Endothelial cell (in vitro differentiated cells): Measurements from ENCODE around the gene TMEM174. TPM values are rescaled to one million over a fixed set of nuclear protein-coding genes. Genes with fewer than 3 reads are reported as not detected.

Experiments
- DNase-seq: peaks from one replicate; pipeline ENCODE4 v3.0.0; 2021; ENCODE audit warnings: low spot score
- H3K27ac Mint-ChIP-seq: one replicate; pipeline ENCODE4 v1.8.0; 2021; ENCODE audit warnings: mixed read lengths, inconsistent platforms; ENCODE audit not compliant: unreplicated experiment
- H3K27me3 Mint-ChIP-seq: one replicate; pipeline ENCODE4 v1.8.0; 2021; ENCODE audit warnings: mild to moderate bottlenecking, moderate library complexity, mixed read lengths, inconsistent platforms; ENCODE audit not compliant: unreplicated experiment
- H3K36me3 Mint-ChIP-seq: one replicate; pipeline ENCODE4 v1.8.0; 2021; ENCODE audit warnings: mild to moderate bottlenecking, low read depth, mixed read lengths, inconsistent platforms; ENCODE audit not compliant: unreplicated experiment
- H3K4me1 Mint-ChIP-seq: one replicate; pipeline ENCODE4 v1.8.0; 2021; ENCODE audit warnings: mild to moderate bottlenecking, mixed read lengths, inconsistent platforms; ENCODE audit not compliant: unreplicated experiment
- H3K4me3 Mint-ChIP-seq: one replicate; pipeline ENCODE4 v1.8.0; 2021; ENCODE audit warnings: mild to moderate bottlenecking, mixed read lengths, inconsistent platforms; ENCODE audit not compliant: unreplicated experiment
- H3K9me3 Mint-ChIP-seq: one replicate; pipeline ENCODE4 v1.8.0; 2021; ENCODE audit warnings: mixed read lengths, inconsistent platforms; ENCODE audit not compliant: unreplicated experiment
- CTCF ChIP-seq: fragments of 200-600 bp; sonication (generic); IDR thresholded peaks from one replicate; pipeline ENCODE4 v1.5.0; 2021; ENCODE audit warnings: antibody characterized with exemption; ENCODE audit not compliant: unreplicated experiment
- total RNA-seq: library from RNA; stranded (reverse); fragmentation: NEBNext Ultra II Directional; extraction: Animal tissue kit (Norgen Biotek cat#: 25700); gene quantifications from one replicate; pipeline ENCODE4 v1.2.1, GENCODE V29; 2021; ENCODE audit not compliant: unreplicated experiment

The TMEM174 gene
- total RNA-seq, 1 donor from 2014 or later = not detected

DNA sequence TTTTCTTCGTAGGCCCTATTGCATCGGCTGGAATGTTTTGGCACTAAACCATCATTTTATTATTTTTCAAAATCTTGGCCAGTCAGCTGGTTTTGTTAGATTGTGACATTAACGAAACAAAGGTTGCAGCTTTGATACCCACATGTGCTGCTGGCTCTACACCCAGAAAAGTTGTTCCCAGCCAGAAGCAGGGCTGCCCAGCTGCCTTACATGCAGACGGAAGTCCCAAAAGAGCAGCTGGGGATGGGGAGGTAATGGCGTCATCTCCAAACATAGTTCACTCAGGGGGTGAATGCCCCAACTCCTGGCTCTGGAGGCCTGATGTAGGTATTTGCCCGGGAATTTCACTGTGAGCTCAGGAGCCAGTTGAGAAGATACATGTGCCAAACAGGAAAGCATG lies 29.3 kb upstream of the TMEM174 start:
- DNase-seq = no peak
- Mint-ChIP-seq H3K36me3 (no peaks in the 10 kb centered on the region), H3K4me1 (no peaks in the 10 kb centered on the region), H3K27ac (no peak overlapping the region), H3K27me3 (no peaks in the 10 kb centered on the region), H3K4me3 (no peak overlapping the region), H3K9me3 (no peaks in the 10 kb centered on the region)
- no peak for TF ChIP-seq CTCF

DNA sequence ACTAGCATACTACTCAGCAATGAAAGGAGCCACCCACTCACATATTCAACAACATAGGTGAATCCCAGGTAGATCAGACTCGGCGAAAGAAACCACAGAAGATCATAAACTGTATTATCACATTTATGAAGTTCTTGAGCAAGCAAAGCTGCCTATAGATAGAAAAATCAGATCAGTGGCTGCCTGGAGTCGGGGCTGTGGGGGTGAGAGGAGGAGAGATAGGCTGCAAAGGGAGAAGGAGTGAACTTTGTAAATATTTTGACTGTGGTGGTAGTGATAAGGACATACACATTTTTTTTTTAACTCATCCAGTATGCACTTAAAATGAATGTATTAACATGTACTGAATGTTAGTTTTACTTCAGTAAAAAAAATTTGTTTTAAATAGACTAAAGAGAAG lies 23.5 kb upstream of the TMEM174 start:
- no peak overlapping the region for H3K4me3 Mint-ChIP-seq
- no peaks in the 10 kb centered on the region for H3K36me3 Mint-ChIP-seq
- no peaks in the 10 kb centered on the region for H3K27me3 Mint-ChIP-seq
- H3K9me3 Mint-ChIP-seq = no peaks in the 10 kb centered on the region
- H3K4me1 Mint-ChIP-seq = no peaks in the 10 kb centered on the region
- no peak overlapping the region for H3K27ac Mint-ChIP-seq
- no peak for DNase-seq
- no peak for TF ChIP-seq CTCF

- Mint-ChIP-seq H3K27ac (no peak overlapping the region), H3K27me3 (no peaks in the 10 kb centered on the region), H3K36me3 (no peaks in the 10 kb centered on the region), H3K4me3 (no peak overlapping the region), H3K9me3 (no peaks in the 10 kb centered on the region), H3K4me1 (no peaks in the 10 kb centered on the region)
- no peak for DNase-seq
- TF ChIP-seq CTCF = no peak
Measured at GRCh38 chr5:73150876-73151275, 22.1 kb upstream of the TMEM174 start.

GRCh38 chr5:73151766-73152410 lies 21.1 kb upstream of the TMEM174 start:
- no peaks in the 10 kb centered on the region for H3K9me3 Mint-ChIP-seq
- DNase-seq = no peak
- no peak overlapping the region for H3K4me3 Mint-ChIP-seq
- H3K4me1 Mint-ChIP-seq = no peaks in the 10 kb centered on the region
- H3K27me3 Mint-ChIP-seq = no peaks in the 10 kb centered on the region
- no peaks in the 10 kb centered on the region for H3K36me3 Mint-ChIP-seq
- no peak overlapping the region for H3K27ac Mint-ChIP-seq
- TF ChIP-seq CTCF = no peak

DNA sequence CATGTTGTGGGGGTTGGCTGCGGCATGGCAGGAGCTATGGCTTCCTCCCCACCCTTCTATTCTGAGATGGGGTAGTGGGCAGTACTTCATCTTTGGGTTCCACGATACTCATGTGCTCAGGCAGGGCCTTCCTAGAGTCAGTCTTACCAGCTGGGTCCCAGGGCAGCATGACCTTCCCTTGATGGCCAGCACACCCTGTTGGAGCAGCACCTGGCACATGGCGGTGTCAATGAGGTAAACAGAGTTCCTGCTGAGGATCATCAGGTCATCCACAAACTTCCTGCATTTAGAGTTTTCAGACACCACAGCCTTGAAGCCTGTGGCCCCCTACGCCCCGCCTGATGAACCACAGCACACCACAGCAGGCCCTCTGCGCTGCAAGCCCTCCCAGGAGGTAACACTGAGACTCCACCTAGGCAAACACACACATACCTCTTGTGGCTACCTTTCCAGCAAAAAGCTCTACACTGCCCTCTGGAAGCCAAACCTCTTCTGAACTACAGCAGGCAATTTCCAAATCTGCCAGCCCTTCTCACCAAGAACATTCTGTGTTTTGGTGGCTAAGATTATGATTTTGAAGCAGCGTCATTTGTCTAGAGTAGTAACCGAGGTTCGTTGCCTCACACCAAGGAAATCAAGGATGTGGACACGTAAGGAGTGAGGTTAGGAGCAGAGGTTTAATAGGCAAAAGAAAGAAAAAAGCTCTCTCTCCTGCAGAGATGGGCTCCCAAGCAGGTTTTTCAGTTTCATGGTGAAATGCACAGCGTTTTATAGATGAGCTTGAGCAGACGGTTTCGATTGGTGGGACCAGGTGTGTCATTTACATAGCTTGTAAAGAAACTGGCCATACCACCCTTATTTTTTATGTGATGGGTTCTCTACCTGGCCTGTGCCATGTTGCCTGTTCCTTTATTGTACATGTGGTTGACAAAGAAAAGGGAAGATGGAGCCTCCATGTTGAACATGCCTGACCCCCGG lies 20.3 kb upstream of the TMEM174 start:
- Mint-ChIP-seq H3K27ac (no peak overlapping the region), H3K4me3 (no peak overlapping the region), H3K4me1 (no peaks in the 10 kb centered on the region), H3K9me3 (no peaks in the 10 kb centered on the region), H3K36me3 (no peaks in the 10 kb centered on the region), H3K27me3 (no peaks in the 10 kb centered on the region)
- TF ChIP-seq CTCF = no peak
- no peak for DNase-seq
